ENCODE results near the gene ITLN1. TPM values are rescaled to one million over a fixed set of nuclear protein-coding genes. Genes with fewer than 3 reads are reported as not detected.

Gene ITLN1
- total and polyA plus RNA-seq, 9 donors, result 0.48 to 1,183 (median 4.5) TPM

DNA sequence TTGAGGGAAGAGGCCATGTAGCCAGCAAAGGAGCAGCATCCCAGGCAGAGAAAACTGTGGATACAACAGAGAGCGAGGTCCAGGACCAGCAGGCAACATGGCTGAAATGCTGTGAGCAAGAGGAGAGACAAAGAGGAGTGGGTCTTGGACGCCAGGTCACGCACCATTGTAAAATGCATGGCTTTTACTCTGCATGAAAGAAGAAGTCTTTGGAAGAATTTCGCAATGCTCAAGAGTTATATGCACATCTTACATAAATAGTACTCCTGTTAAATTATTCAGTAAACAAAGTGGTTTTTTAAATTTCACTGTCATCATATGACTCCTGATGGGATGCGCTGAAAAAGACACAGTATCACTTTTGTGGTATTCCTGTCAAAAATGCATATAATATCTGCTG, 25.8 kb downstream of the ITLN1 start:
- H3K4me3 ChIP-seq, result no peak overlapping the region
- no peak overlapping the region for H3K27ac ChIP-seq
- H3K27me3 ChIP-seq, result no peaks in the 10 kb centered on the region
- no peaks in the 10 kb centered on the region for H3K36me3 ChIP-seq
- no peaks in the 10 kb centered on the region for H3K9me3 ChIP-seq
- TF ChIP-seq POLR2A (IDR thresholded peaks at IDR 0.05) (no peak), EP300 (IDR thresholded peaks at IDR 0.05) (no peak)
- TF ChIP-seq, protein P1, sequence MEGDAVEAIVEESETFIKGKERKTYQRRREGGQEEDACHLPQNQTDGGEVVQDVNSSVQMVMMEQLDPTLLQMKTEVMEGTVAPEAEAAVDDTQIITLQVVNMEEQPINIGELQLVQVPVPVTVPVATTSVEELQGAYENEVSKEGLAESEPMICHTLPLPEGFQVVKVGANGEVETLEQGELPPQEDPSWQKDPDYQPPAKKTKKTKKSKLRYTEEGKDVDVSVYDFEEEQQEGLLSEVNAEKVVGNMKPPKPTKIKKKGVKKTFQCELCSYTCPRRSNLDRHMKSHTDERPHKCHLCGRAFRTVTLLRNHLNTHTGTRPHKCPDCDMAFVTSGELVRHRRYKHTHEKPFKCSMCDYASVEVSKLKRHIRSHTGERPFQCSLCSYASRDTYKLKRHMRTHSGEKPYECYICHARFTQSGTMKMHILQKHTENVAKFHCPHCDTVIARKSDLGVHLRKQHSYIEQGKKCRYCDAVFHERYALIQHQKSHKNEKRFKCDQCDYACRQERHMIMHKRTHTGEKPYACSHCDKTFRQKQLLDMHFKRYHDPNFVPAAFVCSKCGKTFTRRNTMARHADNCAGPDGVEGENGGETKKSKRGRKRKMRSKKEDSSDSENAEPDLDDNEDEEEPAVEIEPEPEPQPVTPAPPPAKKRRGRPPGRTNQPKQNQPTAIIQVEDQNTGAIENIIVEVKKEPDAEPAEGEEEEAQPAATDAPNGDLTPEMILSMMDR (IDR thresholded peaks at IDR 0.05), result no peak
- intact Hi-C loops (cut with DNase I), result no loop called here
- DNase-seq, result no peak
- peaks cover 5% of the 10 kb centered on the region for H3K4me1 ChIP-seq (ENCODE audit: insufficient read depth)
- WGBS, 3 donors, result 94 to 96% (median 95%) methylated on average over 5 of the region's 5 CpGs

DNA sequence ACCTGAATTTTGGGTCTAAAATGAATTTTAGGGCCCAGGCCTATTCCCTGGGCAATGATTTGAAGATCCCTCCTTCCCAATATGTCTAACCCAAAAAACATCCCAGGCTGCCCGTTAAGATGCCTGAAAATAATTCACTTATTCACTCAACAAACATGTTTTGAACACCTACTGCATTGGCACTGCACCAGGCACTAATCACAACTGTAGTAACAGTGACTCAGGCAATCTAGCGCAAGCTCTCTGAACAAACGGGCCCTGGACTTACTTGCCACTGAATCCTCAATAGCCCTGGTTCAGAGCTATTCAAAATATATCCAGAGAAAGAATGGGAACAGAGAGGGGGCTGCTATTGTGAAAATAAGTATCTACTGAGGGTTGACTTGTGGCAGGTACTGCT, 26.5 kb downstream of the ITLN1 start:
- no peaks in the 10 kb centered on the region for H3K36me3 ChIP-seq
- no peak overlapping the region for H3K27ac ChIP-seq
- WGBS, 3 donors, result 82 to 95% (median 84%) methylated on average over 3 of the region's 3 CpGs
- no peaks in the 10 kb centered on the region for H3K9me3 ChIP-seq
- intact Hi-C loops (cut with DNase I), result no loop called here
- no peak for DNase-seq
- no peak overlapping the region for H3K4me3 ChIP-seq
- no peaks in the 10 kb centered on the region for H3K4me1 ChIP-seq (ENCODE audit: insufficient read depth)
- TF ChIP-seq EP300 (IDR thresholded peaks at IDR 0.05), result no peak
- TF ChIP-seq, protein P1 (IDR thresholded peaks at IDR 0.05), result no peak
- no peak for TF ChIP-seq POLR2A (IDR thresholded peaks at IDR 0.05)
- H3K27me3 ChIP-seq, result no peaks in the 10 kb centered on the region

DNA sequence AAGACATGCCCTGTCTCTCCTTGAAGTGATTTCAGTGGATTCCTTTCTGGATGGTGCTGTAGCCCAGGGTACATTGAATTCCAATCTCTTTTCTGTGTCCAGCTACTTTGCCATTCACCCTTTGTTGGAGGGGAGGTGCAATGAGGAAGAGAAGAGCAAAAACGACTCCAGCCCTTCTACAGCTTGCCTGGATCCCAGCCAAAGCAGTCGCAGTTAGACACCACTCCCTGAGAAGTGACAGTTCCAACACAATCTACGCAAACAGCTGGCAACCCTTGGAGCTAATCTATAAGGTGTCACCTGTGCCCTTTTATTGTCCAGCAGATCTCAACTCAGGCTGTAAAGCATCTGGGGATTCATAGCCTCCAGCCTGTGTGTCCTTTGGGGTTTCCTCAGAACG, 26.9 kb downstream of the ITLN1 start:
- no peak for DNase-seq
- TF ChIP-seq POLR2A (IDR thresholded peaks at IDR 0.05), result no peak
- TF ChIP-seq EP300 (IDR thresholded peaks at IDR 0.05), result no peak
- TF ChIP-seq, protein P1 (IDR thresholded peaks at IDR 0.05), result no peak
- WGBS, 3 donors, result 41 to 57% (median 46%) methylated on average over 4 of the region's 4 CpGs
- Histone ChIP-seq H3K9me3 (no peaks in the 10 kb centered on the region), H3K27me3 (no peaks in the 10 kb centered on the region), H3K27ac (no peak overlapping the region), H3K4me3 (no peak overlapping the region), H3K36me3 (no peaks in the 10 kb centered on the region), H3K4me1 (ENCODE audit: insufficient read depth) (no peaks in the 10 kb centered on the region)
- intact Hi-C loops (cut with DNase I), result no loop called here

DNA sequence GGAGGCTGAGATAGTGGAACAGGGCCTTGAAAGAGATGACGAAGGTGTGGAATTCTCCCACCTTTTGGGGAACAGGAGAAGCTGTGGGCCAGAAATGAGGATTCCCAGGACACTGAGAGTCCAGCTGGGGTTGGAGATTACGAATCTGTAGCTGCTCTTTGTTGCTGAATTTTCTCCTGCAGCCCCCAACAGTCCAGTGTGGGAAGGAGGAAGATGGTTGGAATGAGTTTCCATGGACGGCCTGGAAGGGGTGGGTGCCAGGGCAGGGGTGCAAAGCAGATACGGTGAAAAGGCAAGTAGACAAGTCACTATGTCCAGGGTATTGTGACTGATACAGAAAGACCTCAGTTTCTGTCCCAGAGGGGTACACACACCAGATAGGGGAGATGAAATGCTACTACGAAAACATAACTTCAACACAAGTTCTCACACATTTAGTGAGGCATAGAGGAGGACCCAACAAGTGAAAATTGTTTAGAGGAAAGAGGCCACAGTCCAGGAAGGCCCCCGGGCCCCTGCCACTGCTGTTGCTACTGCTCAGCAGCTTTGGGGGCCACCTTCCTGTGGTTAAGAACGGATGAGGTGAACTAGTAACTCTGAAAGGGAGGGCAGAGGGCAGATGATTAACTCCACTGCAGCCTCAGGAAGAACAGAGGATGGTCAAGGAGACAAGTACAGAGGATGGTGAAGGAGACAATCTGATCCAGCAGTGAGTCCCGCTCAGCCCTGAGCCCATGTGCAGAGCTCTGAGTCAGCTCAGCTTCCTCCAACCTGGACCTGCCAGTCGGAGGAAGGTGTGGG, 29.6 kb downstream of the ITLN1 start:
- no peak for TF ChIP-seq POLR2A (IDR thresholded peaks at IDR 0.05)
- TF ChIP-seq, protein P1 (IDR thresholded peaks at IDR 0.05), result no peak
- no peak for TF ChIP-seq EP300 (IDR thresholded peaks at IDR 0.05)
- no peak for DNase-seq
- no peak overlapping the region for H3K4me3 ChIP-seq
- intact Hi-C loops (cut with DNase I), result no loop called here
- no peak overlapping the region for H3K27ac ChIP-seq
- 79 to 83% (median 82%) methylated on average over 9 of the region's 9 CpGs for WGBS, 3 donors
- no peaks in the 10 kb centered on the region for H3K4me1 ChIP-seq (ENCODE audit: insufficient read depth)
- no peaks in the 10 kb centered on the region for H3K27me3 ChIP-seq
- no peaks in the 10 kb centered on the region for H3K9me3 ChIP-seq
- H3K36me3 ChIP-seq, result no peaks in the 10 kb centered on the region

All from ovary (tissue), 9 donors.